GM12873 (cell line): ENCODE measurements around the gene CBLN4.

Source experiments
- CTCF ChIP-seq: IDR thresholded peaks from 2 replicates; pipeline ENCODE4 v1.5.1; 2012; ENCODE audit warnings: low read depth, mild to moderate bottlenecking, moderate library complexity, low read length, control low read depth; ENCODE audit not compliant: insufficient read depth; ENCODE audit errors: missing control alignments

The CBLN4 gene

GRCh38 chr20:56004611-56005388 is 519 bp downstream of the CBLN4 start:
- TF ChIP-seq CTCF = no peak

- TF ChIP-seq CTCF = no peak
Measured at GRCh38 chr20:56004007-56004406, 1.3 kb downstream of the CBLN4 start.

DNA sequence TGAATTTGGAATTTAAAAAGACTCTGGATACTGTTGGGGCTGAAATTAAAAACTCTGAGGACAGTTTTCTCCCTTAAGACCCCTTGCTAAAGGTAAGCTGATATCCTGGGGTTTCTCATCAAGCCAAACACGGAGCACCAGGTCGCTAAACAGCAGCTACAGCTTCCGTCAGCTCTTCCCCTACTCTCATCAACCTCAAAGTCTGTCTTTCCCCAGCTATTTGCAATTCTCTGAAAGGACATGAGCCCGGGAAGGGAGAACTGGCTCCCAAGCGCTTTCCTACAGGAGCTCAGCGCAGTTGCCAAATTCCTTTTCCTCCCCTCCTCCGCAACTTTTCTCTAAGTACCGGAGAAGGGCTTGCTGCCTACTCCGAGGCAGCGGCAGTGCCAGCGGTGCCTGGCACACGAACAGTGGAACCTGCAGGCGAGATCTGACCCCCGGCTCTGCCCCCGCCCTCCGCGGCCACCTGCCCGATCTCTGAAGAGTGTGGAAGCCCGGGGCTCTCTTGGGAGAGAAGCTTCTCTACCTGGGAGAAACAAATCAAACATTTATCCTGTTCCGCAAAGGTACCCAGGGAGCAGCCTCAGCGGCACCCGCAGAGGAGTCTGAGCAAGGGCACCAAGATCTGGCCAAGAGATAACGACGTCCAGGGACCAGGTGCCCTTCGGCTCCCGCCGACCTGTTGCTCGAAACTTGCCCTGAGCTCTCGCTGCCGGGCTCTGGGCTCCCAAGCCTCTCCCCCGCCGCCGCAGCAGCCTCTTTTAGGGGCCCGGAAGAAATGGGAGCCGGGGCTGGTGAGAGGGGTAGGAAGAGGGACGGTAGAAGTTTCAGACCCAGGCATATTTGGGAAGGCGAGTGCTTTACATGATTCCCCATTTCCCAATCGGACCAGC is 2.2 kb downstream of the CBLN4 start:
- no peak for TF ChIP-seq CTCF

DNA sequence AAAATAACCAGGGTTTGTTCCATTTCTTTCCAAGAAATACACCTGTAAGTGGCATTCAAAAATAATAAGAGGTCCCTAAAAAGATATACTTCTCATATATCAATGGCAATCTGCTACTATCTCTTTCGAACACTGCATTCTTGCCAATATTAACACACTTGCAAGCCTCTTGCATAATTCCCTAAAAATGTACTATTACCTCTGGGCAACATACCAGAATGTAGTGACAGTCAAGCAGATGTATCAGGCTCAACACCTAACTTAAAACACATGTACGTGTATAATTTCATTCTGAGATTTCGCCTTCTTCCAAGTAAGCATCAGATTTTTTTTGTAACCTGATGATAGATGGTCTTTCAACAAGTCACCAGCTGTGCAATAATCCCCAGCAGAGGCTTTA is 3.4 kb downstream of the CBLN4 start:
- no peak for TF ChIP-seq CTCF

GRCh38 chr20:56001106-56001785 is 4.1 kb downstream of the CBLN4 start:
- TF ChIP-seq CTCF = no peak

DNA sequence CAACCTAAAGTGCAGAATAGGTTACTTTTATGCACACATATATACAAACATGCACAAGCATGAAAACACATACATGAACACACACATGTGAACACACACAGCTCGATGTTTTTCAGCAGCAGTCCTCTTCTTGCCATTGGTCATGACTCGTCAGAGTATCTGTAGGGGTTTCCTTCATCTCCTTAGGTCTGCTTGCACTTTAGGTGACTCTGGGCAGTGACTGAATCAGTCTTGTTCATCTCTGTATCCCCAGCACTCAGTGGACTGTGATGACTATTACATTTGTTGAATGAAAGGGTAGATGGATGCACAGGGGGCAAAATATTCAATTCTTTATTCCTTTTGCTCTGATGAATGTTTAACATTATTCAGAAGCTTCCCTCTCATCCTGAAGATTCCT is 26.8 kb downstream of the CBLN4 start:
- no peak for TF ChIP-seq CTCF
